C4-2B (cell line): ENCODE results near the gene NUDT4.

Experiments
- ZFX ChIP-seq: fragments of 450-650 bp; IDR thresholded peaks from 2 replicates; pipeline ENCODE4 v1.6.1; 2017
- TF ChIP-seq, protein P1 (sequence below): fragments of 450-650 bp; conservative IDR thresholded peaks from 2 replicates; pipeline ENCODE4 v1.5.1; 2017; ENCODE audit warnings: mild to moderate bottlenecking

DNA sequence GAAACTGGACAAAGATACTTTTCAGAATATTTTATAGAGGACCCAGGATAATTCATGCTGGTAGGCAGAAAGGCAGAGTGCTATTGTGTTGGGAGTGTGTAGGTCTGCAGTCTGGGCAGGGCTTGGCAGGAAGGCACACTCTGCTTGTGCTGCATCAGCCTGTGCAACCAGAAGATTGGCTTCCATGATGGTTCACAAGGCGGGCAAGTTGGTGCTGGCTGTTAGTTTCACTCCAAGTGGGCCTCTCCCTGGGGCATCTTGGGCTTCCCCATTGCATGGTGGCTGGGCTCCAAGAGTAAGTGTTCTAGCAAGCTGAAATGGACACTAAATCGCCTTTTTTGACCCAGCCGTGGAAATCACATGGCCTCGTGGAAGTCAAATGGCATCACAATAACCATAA is 65.9 kb downstream of the NUDT4 start:
- TF ChIP-seq, protein P1, sequence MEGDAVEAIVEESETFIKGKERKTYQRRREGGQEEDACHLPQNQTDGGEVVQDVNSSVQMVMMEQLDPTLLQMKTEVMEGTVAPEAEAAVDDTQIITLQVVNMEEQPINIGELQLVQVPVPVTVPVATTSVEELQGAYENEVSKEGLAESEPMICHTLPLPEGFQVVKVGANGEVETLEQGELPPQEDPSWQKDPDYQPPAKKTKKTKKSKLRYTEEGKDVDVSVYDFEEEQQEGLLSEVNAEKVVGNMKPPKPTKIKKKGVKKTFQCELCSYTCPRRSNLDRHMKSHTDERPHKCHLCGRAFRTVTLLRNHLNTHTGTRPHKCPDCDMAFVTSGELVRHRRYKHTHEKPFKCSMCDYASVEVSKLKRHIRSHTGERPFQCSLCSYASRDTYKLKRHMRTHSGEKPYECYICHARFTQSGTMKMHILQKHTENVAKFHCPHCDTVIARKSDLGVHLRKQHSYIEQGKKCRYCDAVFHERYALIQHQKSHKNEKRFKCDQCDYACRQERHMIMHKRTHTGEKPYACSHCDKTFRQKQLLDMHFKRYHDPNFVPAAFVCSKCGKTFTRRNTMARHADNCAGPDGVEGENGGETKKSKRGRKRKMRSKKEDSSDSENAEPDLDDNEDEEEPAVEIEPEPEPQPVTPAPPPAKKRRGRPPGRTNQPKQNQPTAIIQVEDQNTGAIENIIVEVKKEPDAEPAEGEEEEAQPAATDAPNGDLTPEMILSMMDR, result no peak
- no peak for TF ChIP-seq ZFX
